ENCODE results near the gene SAT2.
"Not testable (repeated sequence)": the region's sequence is repeated elsewhere in the genome, so short reads cannot be mapped to it uniquely, and the experiment has no call there.

Gene SAT2

DNA sequence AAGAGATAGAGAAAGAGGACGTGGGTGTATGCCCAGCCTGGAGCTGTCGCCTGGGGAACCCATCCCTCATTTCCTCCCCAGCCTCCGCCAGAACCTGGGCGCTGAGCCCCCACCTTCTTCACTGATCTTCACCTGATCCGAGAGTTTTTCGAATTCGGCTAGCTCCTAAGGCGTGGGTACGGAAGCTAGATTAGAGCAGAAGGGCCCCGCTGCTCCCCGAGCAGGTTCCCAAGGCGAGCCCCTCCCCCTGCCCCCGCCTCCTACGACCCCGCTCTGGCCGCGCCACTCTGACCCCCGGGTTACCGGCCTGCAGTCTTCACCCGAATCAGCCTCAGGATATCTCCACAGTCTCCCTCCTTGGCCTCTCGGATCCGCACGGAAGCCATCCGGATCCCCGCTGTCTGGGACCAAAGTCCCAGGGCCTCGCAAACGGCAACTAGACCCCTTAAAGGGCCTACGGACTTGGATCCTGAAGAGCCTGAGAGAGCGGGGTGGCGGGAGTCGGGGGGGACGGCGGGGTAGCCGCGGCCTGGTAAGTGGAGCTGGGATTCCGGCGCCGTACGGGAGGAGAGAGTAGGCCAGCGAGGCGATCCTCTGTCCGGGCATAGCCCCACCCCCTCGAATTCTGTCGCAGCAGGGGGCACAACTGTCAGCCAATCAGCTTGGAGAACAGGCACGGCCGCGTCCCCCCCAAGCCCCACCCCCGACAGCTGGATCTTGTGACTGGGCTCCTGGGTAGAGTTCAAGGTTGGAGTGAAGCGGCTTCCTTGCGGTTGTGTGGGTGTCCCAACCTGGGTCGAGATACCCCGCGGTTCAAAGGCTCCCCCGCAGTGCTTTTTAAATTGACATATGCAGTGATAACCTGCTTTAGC lies at the start of gene SAT2:
Gene SAT2, minus strand, starts transcription at position 572 of the 872 bp plus-strand sequence. Its CDS starts 186 bp downstream, at position 386.
- peak; percentile 96 for DNase-seq (ENCODE audit: low read depth)

GRCh38 chr17:7676533-7676932 lies 48.9 kb upstream of the SAT2 start:
- DNase-seq (ENCODE audit: low read depth), result no peak

DNA sequence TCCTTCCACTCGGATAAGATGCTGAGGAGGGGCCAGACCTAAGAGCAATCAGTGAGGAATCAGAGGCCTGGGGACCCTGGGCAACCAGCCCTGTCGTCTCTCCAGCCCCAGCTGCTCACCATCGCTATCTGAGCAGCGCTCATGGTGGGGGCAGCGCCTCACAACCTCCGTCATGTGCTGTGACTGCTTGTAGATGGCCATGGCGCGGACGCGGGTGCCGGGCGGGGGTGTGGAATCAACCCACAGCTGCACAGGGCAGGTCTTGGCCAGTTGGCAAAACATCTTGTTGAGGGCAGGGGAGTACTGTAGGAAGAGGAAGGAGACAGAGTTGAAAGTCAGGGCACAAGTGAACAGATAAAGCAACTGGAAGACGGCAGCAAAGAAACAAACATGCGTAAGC lies 47.3 kb upstream of the SAT2 start:
- DNase-seq (ENCODE audit: low read depth), result no peak

GRCh38 chr17:7673239-7673638 lies 45.6 kb upstream of the SAT2 start:
- DNase-seq (ENCODE audit: low read depth), result peak; percentile 33

GRCh38 chr17:7668482-7668881 lies 40.9 kb upstream of the SAT2 start:
- no peak for DNase-seq (ENCODE audit: low read depth)

- DNase-seq (ENCODE audit: low read depth), result no peak
Measured at GRCh38 chr17:7667656-7668406, 40.2 kb upstream of the SAT2 start.

DNA sequence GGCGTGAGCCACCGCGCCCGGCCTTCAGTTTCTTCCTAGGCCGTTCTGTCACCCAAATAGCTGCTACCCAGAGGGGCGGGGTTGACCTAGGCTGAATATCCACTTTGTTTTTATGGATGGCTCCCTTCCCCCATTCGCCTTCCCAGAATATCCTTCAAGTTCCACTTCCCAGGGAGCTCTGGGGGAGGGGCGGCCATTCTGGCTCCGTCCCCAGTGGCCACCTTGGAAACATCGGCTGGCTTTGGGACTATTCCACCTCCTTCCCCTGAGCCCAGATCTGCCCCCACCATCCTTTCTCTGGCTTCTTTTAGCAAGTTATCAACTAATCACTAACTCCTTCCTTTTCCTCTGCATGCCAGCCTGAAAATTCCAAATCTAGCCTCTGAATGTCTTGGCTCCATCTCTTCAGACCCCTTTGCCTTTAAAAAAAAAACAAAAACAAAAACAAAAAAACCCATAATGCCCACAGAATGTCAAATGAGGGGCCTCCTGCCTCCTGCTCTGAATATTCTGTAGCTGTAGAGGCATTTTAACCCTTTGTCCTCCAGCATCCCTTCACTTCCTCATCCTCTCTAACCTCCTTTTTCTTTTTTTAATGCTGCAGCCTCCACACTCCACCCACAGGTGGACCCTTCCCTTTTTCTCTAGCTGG lies 29.5 kb upstream of the SAT2 start:
- no peak for DNase-seq (ENCODE audit: low read depth)

DNA sequence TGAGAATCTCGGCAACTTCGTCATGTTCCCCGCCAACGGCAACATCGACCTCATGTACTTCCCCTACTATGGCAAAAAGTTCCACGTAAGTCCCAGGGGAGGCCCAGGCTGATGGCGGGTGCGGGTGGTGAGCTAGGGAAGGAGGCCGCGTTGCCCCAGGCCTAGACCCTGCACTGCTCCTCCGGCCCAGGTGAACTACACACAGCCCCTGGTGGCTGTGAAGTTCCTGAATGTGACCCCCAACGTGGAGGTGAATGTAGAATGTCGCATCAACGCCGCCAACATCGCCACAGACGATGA lies 27.9 kb upstream of the SAT2 start:
- no peak for DNase-seq (ENCODE audit: low read depth)

DNA sequence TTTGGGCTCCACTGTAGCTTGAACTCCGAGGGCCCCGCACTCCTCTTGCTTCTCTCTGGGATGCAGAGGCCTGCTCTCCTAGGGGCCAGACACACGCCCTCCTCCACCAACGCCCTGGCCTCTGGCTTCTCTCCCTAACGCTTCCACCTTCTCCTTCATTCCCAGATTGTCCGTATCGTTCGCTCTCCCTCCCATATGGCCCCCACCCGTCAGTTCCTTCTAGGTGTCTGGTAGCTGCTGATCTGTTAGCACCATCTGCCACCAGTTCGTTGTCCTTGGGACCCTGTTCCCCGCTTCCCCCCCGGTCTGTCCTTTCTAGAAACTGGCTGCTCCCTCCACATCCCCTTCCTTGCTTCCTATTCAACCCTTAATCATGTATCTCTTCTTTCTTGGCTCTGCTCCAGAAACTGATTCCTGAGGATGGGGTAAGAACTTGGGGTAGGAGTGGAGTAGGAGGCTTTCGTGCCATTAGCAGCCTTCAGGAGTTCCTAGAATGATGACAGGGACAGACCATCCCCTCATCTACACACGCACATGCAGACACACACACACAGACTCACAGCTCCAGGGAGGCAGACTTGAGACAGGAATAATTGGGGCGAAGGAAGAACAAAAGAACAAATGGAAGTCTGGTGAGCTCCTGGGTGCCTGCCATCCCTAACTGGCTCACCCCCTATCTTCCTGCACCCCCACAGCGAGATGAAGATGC lies 27.4 kb upstream of the SAT2 start:
- no peak for DNase-seq (ENCODE audit: low read depth)

- no peak for DNase-seq (ENCODE audit: low read depth)
Measured at GRCh38 chr17:7652388-7653356, 25.1 kb upstream of the SAT2 start.

DNA sequence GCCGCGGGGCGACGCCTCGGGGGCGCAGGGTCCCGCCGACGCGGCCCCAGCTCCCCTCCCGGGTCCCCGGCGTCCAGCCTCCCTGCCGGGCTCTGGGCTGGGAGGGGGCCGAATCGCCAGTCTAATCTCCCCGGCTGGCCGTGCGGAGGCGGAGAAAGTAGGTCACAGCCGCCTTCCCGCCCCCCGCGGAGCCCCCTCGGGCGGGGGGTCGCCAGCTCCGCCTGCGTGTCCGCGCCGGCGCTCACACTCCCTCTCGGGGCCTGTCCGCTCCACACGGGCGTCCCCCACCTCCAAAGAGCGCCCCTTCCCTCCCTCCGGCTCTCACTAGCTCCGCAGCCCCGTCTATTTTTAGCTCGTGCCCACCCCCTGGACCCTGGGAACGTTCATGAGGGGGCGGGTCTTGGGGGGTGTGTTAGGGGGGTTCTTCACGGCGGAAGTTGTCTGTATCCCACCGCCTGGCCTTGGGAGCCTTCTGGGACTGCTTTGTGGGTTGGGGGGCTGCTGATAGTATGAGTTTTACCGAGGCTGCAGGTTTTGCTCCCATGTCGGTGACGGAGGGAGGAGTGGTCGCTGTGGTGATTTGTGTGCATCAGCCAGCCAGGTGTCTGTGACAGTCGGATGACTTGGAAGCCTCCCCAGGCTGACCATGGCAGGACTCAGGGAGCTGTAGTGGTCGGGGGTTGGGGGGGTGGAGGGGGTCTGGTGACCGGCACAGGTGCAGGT lies 24.2 kb upstream of the SAT2 start:
- no peak for DNase-seq (ENCODE audit: low read depth)

- no peak for DNase-seq (ENCODE audit: low read depth)
Measured at GRCh38 chr17:7651097-7651664, 23.6 kb upstream of the SAT2 start.

DNA sequence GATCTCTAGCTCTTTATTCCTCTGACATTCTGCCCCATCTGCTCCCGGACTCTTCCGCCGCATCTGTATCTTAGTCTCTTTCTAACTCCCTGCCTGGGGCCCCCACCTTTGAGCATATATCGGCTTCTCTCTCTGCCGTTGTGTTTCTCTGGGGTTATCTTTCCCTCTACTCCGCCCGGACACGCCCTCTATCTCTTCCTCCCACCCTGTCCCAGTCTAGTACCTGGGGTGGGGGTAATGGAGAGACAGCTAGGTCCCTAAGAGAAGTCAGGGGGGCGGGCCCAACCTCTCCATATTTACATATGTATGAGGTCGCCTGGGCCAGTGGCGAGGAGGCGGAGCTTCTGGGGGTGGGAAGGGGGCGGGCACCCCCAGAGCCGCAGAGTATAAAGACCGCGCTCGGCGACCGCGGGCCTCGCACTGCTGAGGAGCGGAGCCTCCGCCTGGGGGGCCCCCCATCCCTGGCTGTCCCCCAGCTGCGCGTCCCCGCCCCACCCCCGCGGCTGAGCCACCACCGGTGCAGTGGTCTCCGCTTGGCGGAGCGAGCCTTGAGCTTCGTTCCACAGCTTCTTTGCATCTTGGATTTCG lies 23.0 kb upstream of the SAT2 start, which contains the start of gene ATP1B2:
Gene ATP1B2, plus strand, starts transcription at position 418 of the 588 bp plus-strand sequence. CDS start 593 bp downstream, outside the sequence.
- DNase-seq (ENCODE audit: low read depth), result peak; percentile 61

DNA sequence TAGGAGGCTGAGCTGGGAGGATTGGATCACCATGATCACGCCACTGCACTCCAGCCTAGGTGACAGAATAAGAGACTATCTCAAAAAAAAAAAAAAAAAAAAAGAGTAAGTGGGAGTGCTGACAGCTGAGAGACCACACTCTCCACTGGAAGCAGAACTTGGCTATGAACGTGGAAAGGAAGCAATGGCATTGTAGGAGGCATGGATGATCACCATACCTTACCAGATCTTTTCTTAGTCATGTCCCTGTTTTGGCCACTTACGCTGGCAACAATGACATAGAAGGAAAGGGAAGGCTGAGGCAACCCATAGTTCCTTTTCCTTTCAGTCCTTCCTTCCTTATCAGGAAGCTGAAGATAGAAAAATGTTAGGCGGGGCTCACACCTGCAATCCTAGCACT lies 19.4 kb upstream of the SAT2 start:
- no peak for DNase-seq (ENCODE audit: low read depth)

DNA sequence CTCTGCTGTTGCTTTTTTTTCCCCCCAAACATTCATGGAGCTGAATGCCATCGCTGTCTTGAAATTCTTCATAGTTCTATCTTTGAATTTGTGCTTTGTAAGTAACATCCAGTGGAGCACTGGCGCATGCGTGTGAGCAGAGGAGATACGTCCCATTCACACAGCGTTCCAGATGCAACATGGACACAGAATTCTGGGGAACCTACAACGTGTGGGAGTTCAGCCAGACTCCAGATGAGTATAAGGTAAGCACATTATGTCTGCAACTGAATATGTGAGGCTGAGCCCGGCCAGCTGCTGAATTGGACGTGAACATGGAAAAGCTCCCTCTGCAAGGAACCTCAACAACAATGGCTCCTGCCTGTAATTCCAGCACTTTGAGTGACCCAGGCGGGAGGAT lies 18.8 kb upstream of the SAT2 start:
- no peak for DNase-seq (ENCODE audit: low read depth)

- no peak for DNase-seq (ENCODE audit: low read depth)
Measured at GRCh38 chr17:7644775-7645174, 17.2 kb upstream of the SAT2 start.

DNA sequence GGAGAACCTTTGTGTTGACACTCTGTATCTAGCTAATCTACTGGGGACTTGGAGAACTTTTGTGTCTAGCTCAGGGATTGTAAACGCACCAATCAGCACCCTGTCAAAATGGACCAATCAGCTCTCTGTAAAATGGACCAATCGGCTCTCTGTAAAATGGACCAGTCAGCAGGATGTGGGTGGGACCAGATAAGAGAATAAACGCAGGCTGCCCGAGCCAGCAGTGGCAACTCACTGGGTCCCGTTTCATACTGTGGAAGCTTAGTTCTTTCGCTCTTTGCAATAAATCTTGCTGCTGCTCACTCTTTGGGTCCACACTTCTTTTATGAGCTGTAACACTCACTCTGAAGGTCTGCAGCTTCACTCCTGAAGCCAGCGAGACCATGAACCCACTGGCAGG lies 14.0 kb upstream of the SAT2 start:
- not testable (repeated sequence) for DNase-seq (ENCODE audit: low read depth)

GRCh38 chr17:7640783-7641182 lies 13.2 kb upstream of the SAT2 start:
- DNase-seq (ENCODE audit: low read depth), result no peak

DNA sequence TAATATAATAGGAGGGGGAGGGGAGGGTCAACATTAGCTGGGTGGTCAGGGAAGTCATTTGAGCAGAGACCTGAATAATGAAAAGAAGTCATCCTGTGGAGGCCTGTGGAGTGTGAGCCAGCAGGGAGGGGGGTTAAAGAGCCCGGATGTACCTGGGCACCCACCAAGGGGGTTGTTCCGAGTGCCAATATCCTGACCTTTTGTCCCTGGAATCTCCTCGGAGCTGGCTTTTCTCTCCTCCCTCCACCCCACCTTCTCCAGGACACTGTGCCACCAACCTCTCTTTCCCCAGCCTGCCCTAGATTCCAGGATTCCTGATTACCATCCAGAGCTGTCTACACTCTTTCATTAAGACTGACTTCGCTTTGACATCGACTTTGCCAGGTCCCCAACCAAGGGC lies 8.5 kb upstream of the SAT2 start:
- DNase-seq (ENCODE audit: low read depth), result no peak

DNA sequence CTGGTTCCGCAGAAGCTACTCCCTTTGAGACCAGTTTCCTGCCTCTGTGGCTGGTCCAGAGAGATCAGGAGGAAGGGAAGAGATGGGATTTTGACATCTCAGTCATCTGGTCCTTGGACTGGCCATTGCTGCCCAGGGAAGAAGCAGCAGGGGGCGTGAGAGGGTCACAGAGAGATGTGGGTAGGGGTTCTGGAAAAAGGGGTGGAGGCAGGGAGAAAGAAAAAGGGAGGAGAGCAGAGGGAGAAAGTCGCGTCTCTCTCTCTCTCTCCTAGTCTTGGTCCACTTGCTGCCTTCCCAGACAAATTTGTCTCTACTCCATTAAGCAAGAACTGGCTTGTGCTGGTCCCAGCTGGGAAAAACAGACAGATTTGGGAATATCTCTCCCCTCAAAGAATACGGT lies 6.8 kb upstream of the SAT2 start:
- DNase-seq (ENCODE audit: low read depth), result peak; percentile 56
